IPS-20b (cell line): Measurements from ENCODE around the gene CFB.

Source experiments
- H3K27ac ChIP-seq: one replicate; pipeline ENCODE4 v1.5.1; 2013; ENCODE audit warnings: low read length
- H3K27me3 ChIP-seq: 2 replicates; pipeline ENCODE4 v1.6.1; 2013; ENCODE audit warnings: mild to moderate bottlenecking, low read length, inconsistent platforms; ENCODE audit not compliant: insufficient read depth
- H3K36me3 ChIP-seq: 2 replicates; pipeline ENCODE4 v1.6.1; 2013; ENCODE audit warnings: low read depth, mild to moderate bottlenecking, inconsistent platforms, low read length, moderate library complexity; ENCODE audit not compliant: insufficient read depth
- H3K4me1 ChIP-seq: 2 replicates; pipeline ENCODE4 v1.6.1; 2013; ENCODE audit warnings: mild to moderate bottlenecking, control low read depth, inconsistent platforms, low read length, moderate library complexity; ENCODE audit not compliant: insufficient read depth
- H3K4me3 ChIP-seq: 2 replicates; pipeline ENCODE4 v1.5.1; 2013; ENCODE audit warnings: mild to moderate bottlenecking, low read length, inconsistent platforms
- H3K9ac ChIP-seq: 2 replicates; pipeline ENCODE4 v1.6.1; 2013; ENCODE audit warnings: low read depth, mild to moderate bottlenecking, inconsistent platforms, low read length, moderate library complexity
- H3K9me3 ChIP-seq: 2 replicates; pipeline ENCODE4 v1.6.1; 2013; ENCODE audit warnings: mild to moderate bottlenecking, low read depth, low read length, inconsistent platforms; ENCODE audit not compliant: insufficient read depth

CFB gene

GRCh38 chr6:31952140-31952805, 6.4 kb downstream of the CFB start:
- Histone ChIP-seq H3K27me3 (peaks cover 11% of the 10 kb centered on the region; the same call in 1 of the 2 replicates), H3K9ac (no peak overlapping the region), H3K4me1 (no peaks in the 10 kb centered on the region), H3K4me3 (no peak overlapping the region), H3K9me3 (no peaks in the 10 kb centered on the region), H3K27ac (no peak overlapping the region), H3K36me3 (peaks cover 63% of the 10 kb centered on the region)

GRCh38 chr6:31952890-31953289, 7.0 kb downstream of the CFB start:
- peaks cover 2% of the 10 kb centered on the region; the same call in 1 of the 2 replicates for H3K4me1 ChIP-seq
- peaks cover 5% of the 10 kb centered on the region; the same call in 1 of the 2 replicates for H3K27me3 ChIP-seq
- peaks cover 66% of the 10 kb centered on the region for H3K36me3 ChIP-seq
- no peak overlapping the region for H3K9ac ChIP-seq
- H3K9me3 ChIP-seq = no peaks in the 10 kb centered on the region
- H3K4me3 ChIP-seq = no peak overlapping the region
- no peak overlapping the region for H3K27ac ChIP-seq

GRCh38 chr6:31954511-31954910, 8.6 kb downstream of the CFB start:
- peaks cover 66% of the 10 kb centered on the region for H3K36me3 ChIP-seq
- H3K4me1 ChIP-seq = peaks cover 5% of the 10 kb centered on the region; the same call in 1 of the 2 replicates
- no peak overlapping the region for H3K4me3 ChIP-seq
- H3K9ac ChIP-seq = no peak overlapping the region
- H3K27me3 ChIP-seq = no peaks in the 10 kb centered on the region
- no peak overlapping the region for H3K27ac ChIP-seq
- no peaks in the 10 kb centered on the region for H3K9me3 ChIP-seq

GRCh38 chr6:31956796-31957195, 10.9 kb downstream of the CFB start:
- H3K36me3 ChIP-seq = peaks cover 72% of the 10 kb centered on the region
- H3K4me1 ChIP-seq = peaks cover 10% of the 10 kb centered on the region; the same call in 1 of the 2 replicates
- H3K27ac ChIP-seq = no peak overlapping the region
- H3K9ac ChIP-seq = no peak overlapping the region
- no peaks in the 10 kb centered on the region for H3K9me3 ChIP-seq
- no peaks in the 10 kb centered on the region for H3K27me3 ChIP-seq
- no peak overlapping the region for H3K4me3 ChIP-seq

- Histone ChIP-seq H3K9ac (peak overlapping the region; percentile 90), H3K27me3 (no peaks in the 10 kb centered on the region), H3K36me3 (peaks cover 71% of the 10 kb centered on the region), H3K4me3 (peak overlapping the region; percentile 90), H3K27ac (no peak overlapping the region), H3K9me3 (no peaks in the 10 kb centered on the region), H3K4me1 (peaks cover 10% of the 10 kb centered on the region; the same call in 1 of the 2 replicates)
Measured at GRCh38 chr6:31958412-31958740, 12.5 kb downstream of the CFB start.

- Histone ChIP-seq H3K4me3 (peak within 1 kb of the TSS; percentile 90), H3K9me3 (no peaks in the 10 kb centered on the region), H3K27ac (peak within 1 kb of the TSS; percentile 75), H3K36me3 (peaks cover 71% of the 10 kb centered on the region), H3K4me1 (peaks cover 10% of the 10 kb centered on the region; the same call in 1 of the 2 replicates), H3K9ac (peak within 1 kb of the TSS; percentile 92), H3K27me3 (no peaks in the 10 kb centered on the region)
Measured at GRCh38 chr6:31958741-31959739, 13.1 kb downstream of the CFB start, which contains the start of the genes NELFE and SKIC2. Gene NELFE (minus strand): TSS chr6:31958971. CDS start chr6:31958446, 525 bp downstream. Gene SKIC2 (plus strand): TSS chr6:31959175. CDS start chr6:31959193, 18 bp downstream.

- H3K9me3 ChIP-seq = no peaks in the 10 kb centered on the region
- no peak overlapping the region for H3K27ac ChIP-seq
Measured at GRCh38 chr6:31961616-31962015, 15.7 kb downstream of the CFB start.

GRCh38 chr6:31963921-31964320, 18.0 kb downstream of the CFB start:
- H3K4me3 ChIP-seq = no peak overlapping the region
- H3K9ac ChIP-seq = no peak overlapping the region
- no peaks in the 10 kb centered on the region for H3K9me3 ChIP-seq
- no peaks in the 10 kb centered on the region for H3K27me3 ChIP-seq
- H3K4me1 ChIP-seq = 0 out of 2 replicates have a peak, but pooled peaks cover 7% of the 10 kb centered on the region
- H3K36me3 ChIP-seq = peaks cover 86% of the 10 kb centered on the region
- no peak overlapping the region for H3K27ac ChIP-seq

More at GRCh38 chr6:31961616-31962015, 15.7 kb downstream of the CFB start:
- Histone ChIP-seq H3K36me3 (peaks cover 72% of the 10 kb centered on the region), H3K4me1 (peaks cover 10% of the 10 kb centered on the region; the same call in 1 of the 2 replicates), H3K27me3 (no peaks in the 10 kb centered on the region), H3K9ac (no peak overlapping the region), H3K4me3 (no peak overlapping the region)

GRCh38 chr6:31965700-31966099, 19.8 kb downstream of the CFB start:
- Histone ChIP-seq H3K9ac (no peak overlapping the region), H3K27ac (no peak overlapping the region), H3K9me3 (no peaks in the 10 kb centered on the region), H3K36me3 (peaks cover 96% of the 10 kb centered on the region), H3K4me1 (no peaks in the 10 kb centered on the region), H3K27me3 (no peaks in the 10 kb centered on the region), H3K4me3 (no peak overlapping the region)

GRCh38 chr6:31966506-31966905, 20.6 kb downstream of the CFB start:
- no peak overlapping the region for H3K27ac ChIP-seq
- no peak overlapping the region for H3K9ac ChIP-seq
- H3K36me3 ChIP-seq = peaks cover 87% of the 10 kb centered on the region

GRCh38 chr6:31966997-31967925, 21.4 kb downstream of the CFB start:
- H3K4me1 ChIP-seq = no peaks in the 10 kb centered on the region
- H3K36me3 ChIP-seq = peaks cover 80% of the 10 kb centered on the region
- H3K27me3 ChIP-seq = no peaks in the 10 kb centered on the region
- H3K27ac ChIP-seq = no peak overlapping the region
- H3K9me3 ChIP-seq = no peaks in the 10 kb centered on the region
- no peak overlapping the region for H3K9ac ChIP-seq
- H3K4me3 ChIP-seq = no peak overlapping the region

More at GRCh38 chr6:31966506-31966905, 20.6 kb downstream of the CFB start:
- Histone ChIP-seq H3K27me3 (no peaks in the 10 kb centered on the region), H3K4me3 (no peak overlapping the region), H3K4me1 (no peaks in the 10 kb centered on the region), H3K9me3 (no peaks in the 10 kb centered on the region)
